H9 (cell line): ENCODE results near the gene SLC45A1. TPM values are rescaled to one million over a fixed set of nuclear protein-coding genes. Genes with fewer than 3 reads are reported as not detected.

Experiments
- DNase-seq: peaks from one replicate; pipeline ENCODE4 v3.0.0-alpha.2; 2017
- H2AFZ ChIP-seq: one replicate; pipeline ENCODE4 v1.6.1; 2013; ENCODE audit warnings: mild to moderate bottlenecking, low read length, control low read depth, moderate library complexity
- H2AK5ac ChIP-seq: 2 replicates; pipeline ENCODE4 v1.6.1; 2013; ENCODE audit warnings: low read length, control low read depth, mixed read lengths; ENCODE audit not compliant: insufficient read length
- H2BK120ac ChIP-seq: one replicate; pipeline ENCODE4 v1.6.1; 2013; ENCODE audit warnings: low read depth, mild to moderate bottlenecking, low read length, control low read depth, inconsistent platforms; ENCODE audit not compliant: poor library complexity, severe bottlenecking
- H2BK12ac ChIP-seq: 2 replicates; pipeline ENCODE4 v1.6.1; 2013; ENCODE audit warnings: low read length, control low read depth, mixed read lengths, low read depth; ENCODE audit not compliant: insufficient read length
- H2BK15ac ChIP-seq: 2 replicates; pipeline ENCODE4 v1.6.1; 2013; ENCODE audit warnings: low read depth, low read length, control low read depth
- H2BK20ac ChIP-seq: one replicate; pipeline ENCODE4 v1.6.1; 2013; ENCODE audit warnings: low read depth, mild to moderate bottlenecking, low read length, control low read depth, inconsistent platforms; ENCODE audit not compliant: poor library complexity, severe bottlenecking
- H2BK5ac ChIP-seq: 2 replicates; pipeline ENCODE4 v1.6.1; 2013; ENCODE audit warnings: low read length, control low read depth, mixed read lengths; ENCODE audit not compliant: insufficient read length
- H3K14ac ChIP-seq: 2 replicates; pipeline ENCODE4 v1.6.1; 2013; ENCODE audit warnings: low read length, control low read depth; ENCODE audit not compliant: insufficient read depth
- H3K18ac ChIP-seq: 2 replicates; pipeline ENCODE4 v1.6.1; 2013; ENCODE audit warnings: low read depth, mild to moderate bottlenecking, mixed read lengths, low read length, control low read depth; ENCODE audit not compliant: insufficient read length
- H3K23ac ChIP-seq: 2 replicates; pipeline ENCODE4 v1.6.1; 2013; ENCODE audit warnings: low read length, control low read depth, mixed read lengths, low read depth; ENCODE audit not compliant: insufficient read length
- H3K23me2 ChIP-seq: 2 replicates; pipeline ENCODE4 v1.6.1; 2013; ENCODE audit warnings: low read depth, mild to moderate bottlenecking, mixed read lengths, low read length, control low read depth; ENCODE audit not compliant: insufficient read length, poor library complexity, severe bottlenecking
- H3K27ac ChIP-seq: 2 replicates; pipeline ENCODE4 v1.5.1; 2013; ENCODE audit warnings: low read length, control low read depth, mixed read lengths, low read depth; ENCODE audit not compliant: insufficient read length
- H3K27me3 ChIP-seq: 2 replicates; pipeline ENCODE4 v1.6.1; 2013; ENCODE audit warnings: low read length, control low read depth, inconsistent platforms; ENCODE audit not compliant: insufficient read depth
- H3K4ac ChIP-seq: 2 replicates; pipeline ENCODE4 v1.6.1; 2013; ENCODE audit warnings: low read depth, mild to moderate bottlenecking, control low read depth, inconsistent platforms, low read length, moderate library complexity
- H3K4me1 ChIP-seq: 2 replicates; pipeline ENCODE4 v1.6.1; 2013; ENCODE audit warnings: low read length, control low read depth, inconsistent platforms; ENCODE audit not compliant: insufficient read depth
- H3K4me2 ChIP-seq: 2 replicates; pipeline ENCODE4 v1.6.1; 2013; ENCODE audit warnings: low read length, control low read depth, mixed read lengths; ENCODE audit not compliant: insufficient read length, insufficient read depth
- H3K56ac ChIP-seq: 2 replicates; pipeline ENCODE4 v1.6.1; 2013; ENCODE audit warnings: low read depth, mild to moderate bottlenecking, mixed read lengths, low read length, control low read depth; ENCODE audit not compliant: insufficient read length
- H3K79me1 ChIP-seq: 2 replicates; pipeline ENCODE4 v1.6.1; 2013; ENCODE audit warnings: low read depth, mild to moderate bottlenecking, moderate library complexity, low read length, control low read depth, inconsistent platforms; ENCODE audit not compliant: insufficient read depth, poor library complexity, severe bottlenecking
- H3K79me2 ChIP-seq: 2 replicates; pipeline ENCODE4 v1.6.1; 2013; ENCODE audit warnings: low read length, control low read depth, inconsistent platforms; ENCODE audit not compliant: insufficient read depth
- H3K9ac ChIP-seq: 2 replicates; pipeline ENCODE4 v1.6.1; 2013; ENCODE audit warnings: low read length, control low read depth, mixed read lengths; ENCODE audit not compliant: insufficient read length; ENCODE audit errors: extremely low read depth
- H3K9me3 ChIP-seq: one replicate; pipeline ENCODE4 v1.6.1; 2013; ENCODE audit warnings: low read depth, low read length, inconsistent platforms; ENCODE audit not compliant: control insufficient read depth
- H3T11ph ChIP-seq: one replicate; pipeline ENCODE4 v1.6.1; 2013; ENCODE audit warnings: mild to moderate bottlenecking, low read length, control low read depth, inconsistent platforms
- H4K20me1 ChIP-seq: one replicate; pipeline ENCODE4 v1.6.1; 2013; ENCODE audit not compliant: control insufficient read depth, insufficient read length, insufficient read depth
- H4K5ac ChIP-seq: 2 replicates; pipeline ENCODE4 v1.6.1; 2013; ENCODE audit warnings: low read depth, mild to moderate bottlenecking, mixed read lengths, low read length, control low read depth; ENCODE audit not compliant: insufficient read length
- H4K8ac ChIP-seq: replicated peaks from 2 replicates; pipeline ENCODE4 v1.6.1; 2013; ENCODE audit warnings: low read length, control low read depth, mixed read lengths, low read depth; ENCODE audit not compliant: insufficient read length
- H4K91ac ChIP-seq: 2 replicates; pipeline ENCODE4 v1.6.1; 2013; ENCODE audit warnings: low read depth, mild to moderate bottlenecking, moderate library complexity, mixed read lengths, low read length, control low read depth; ENCODE audit not compliant: insufficient read length
- H3K27ac Mint-ChIP-seq, 3 experiments: 2 replicates in 2 of 3; 3 replicates in 1 of 3; pipeline ENCODE4 v1.8.0; 2020 to 2021; ENCODE audit warnings: mixed read lengths in 3 of 3, mild to moderate bottlenecking in 1 of 3, moderate library complexity in 1 of 3
- H3K27me3 Mint-ChIP-seq: 2 replicates; pipeline ENCODE4 v1.8.0; 2021; ENCODE audit warnings: low read depth, mild to moderate bottlenecking, moderate library complexity, mixed read lengths
- H3K36me3 Mint-ChIP-seq, 3 experiments: 2 replicates in 2 of 3; 3 replicates in 1 of 3; pipeline ENCODE4 v1.8.0; 2020 to 2021; ENCODE audit warnings: low read depth in 3 of 3, mixed read lengths in 3 of 3; ENCODE audit not compliant: insufficient read depth in 1 of 3
- H3K4me1 Mint-ChIP-seq, 2 experiments: 2 replicates each; pipeline ENCODE4 v1.8.0; 2020; ENCODE audit warnings: mixed read lengths in 2 of 2
- H3K4me3 Mint-ChIP-seq, 2 experiments: 2 replicates in 1 of 2; 3 replicates in 1 of 2; pipeline ENCODE4 v1.8.0; 2020 to 2021; ENCODE audit warnings: mild to moderate bottlenecking in 2 of 2, mixed read lengths in 2 of 2, moderate library complexity in 1 of 2
- H3K9me3 Mint-ChIP-seq, 2 experiments: 2 replicates in 1 of 2; 3 replicates in 1 of 2; pipeline ENCODE4 v1.8.0; 2020; ENCODE audit warnings: mild to moderate bottlenecking in 2 of 2, mixed read lengths in 2 of 2, moderate library complexity in 1 of 2
- WGBS: extraction: QIAGEN DNeasy Blood & Tissue Kit; methylation state at CpG from one replicate; pipeline ENCODE4 v1.1.7; 2013; ENCODE audit warnings: missing lambda C conversion rate, low lambda C conversion rate, mixed read lengths; ENCODE audit not compliant: insufficient read length; ENCODE audit errors: extremely low coverage; 5-methylcytosine and 5-hydroxymethylcytosine counted together
- total RNA-seq: library from RNA; stranded (reverse); gene quantifications from 2 replicates; pipeline ENCODE4 v1.2.1, GENCODE V29; 2021
- TF ChIP-seq, protein P1 (sequence below): fragments of 200-600 bp; sonication (generic); conservative IDR thresholded peaks from 3 replicates; pipeline ENCODE4 v1.8.0; 2021; ENCODE audit warnings: antibody characterized with exemption, mild to moderate bottlenecking

Gene SLC45A1
- total RNA-seq, 1 experiment from 2014 or later, result 0.63 TPM

DNA sequence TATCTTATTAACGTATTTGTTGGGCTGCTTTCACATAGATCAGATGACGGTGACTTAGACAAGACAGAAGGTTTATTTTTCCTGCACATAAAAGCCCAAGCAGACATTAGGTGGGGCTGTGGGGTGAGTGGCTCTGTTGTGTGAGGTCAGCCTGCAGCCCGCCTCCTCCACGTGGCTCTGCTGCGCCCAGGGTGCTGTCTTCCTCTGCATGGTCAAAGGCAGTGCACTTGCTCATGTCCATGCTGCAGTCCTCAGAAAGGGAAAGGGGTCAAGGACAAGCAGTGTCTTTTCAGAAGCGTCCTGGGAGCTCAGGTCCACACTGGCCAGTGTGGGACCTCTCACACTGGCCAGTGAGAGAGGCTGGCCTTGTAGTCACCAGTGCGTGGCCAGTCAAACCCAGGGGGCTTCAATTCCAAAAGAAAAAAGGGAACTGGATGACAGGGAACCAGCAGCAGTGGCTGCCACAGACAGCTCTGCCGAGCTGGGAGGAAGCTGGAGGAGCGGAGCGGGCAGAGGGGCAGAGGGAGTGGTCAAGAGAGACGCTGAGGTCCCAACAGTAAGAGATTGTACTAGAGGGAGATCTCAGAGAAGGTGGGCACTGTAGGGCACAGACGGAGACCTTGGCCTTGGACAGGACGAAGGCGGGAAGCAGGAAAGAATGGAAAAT lies 35.9 kb upstream of the SLC45A1 start:
- no peak for DNase-seq
- Histone ChIP-seq H3K4ac (no peak overlapping the region), H3K56ac (no peak overlapping the region), H4K20me1 (no peaks in the 10 kb centered on the region), H2BK12ac (no peak overlapping the region), H3K4me1 (no peaks in the 10 kb centered on the region; the same call in 1 of the 2 replicates), H4K5ac (no peak overlapping the region), H2BK120ac (no peak overlapping the region), H3K79me2 (no peaks in the 10 kb centered on the region), H4K91ac (no peak overlapping the region), H3K23ac (no peak overlapping the region), H3K9ac (no peak overlapping the region), H2AK5ac (no peak overlapping the region), H2BK15ac (no peak overlapping the region), H3T11ph (no peak overlapping the region), H3K18ac (no peak overlapping the region), H4K8ac (no peak overlapping the region), H2BK5ac (no peak overlapping the region), H2BK20ac (no peak overlapping the region), H3K14ac (no peak overlapping the region), H2AFZ (no peak overlapping the region), H3K9me3 (no peaks in the 10 kb centered on the region), H3K23me2 (peaks cover 4% of the 10 kb centered on the region), H3K27ac (no peak overlapping the region), H3K4me2 (no peak overlapping the region), H3K79me1 (no peaks in the 10 kb centered on the region), H3K27me3 (no peaks in the 10 kb centered on the region)
- peaks cover 15 to 16% of the 10 kb centered on the region in 2 experiments for H3K4me1 Mint-ChIP-seq
- peak overlapping the region in 1 of 2 experiments; percentile 24; a peak in 1 of 5 replicates for H3K4me3 Mint-ChIP-seq
- peak overlapping the region in 2 of 3 experiments; percentile 23 to 82; a peak in 1 of 7 replicates for H3K27ac Mint-ChIP-seq
- TF ChIP-seq, protein P1, sequence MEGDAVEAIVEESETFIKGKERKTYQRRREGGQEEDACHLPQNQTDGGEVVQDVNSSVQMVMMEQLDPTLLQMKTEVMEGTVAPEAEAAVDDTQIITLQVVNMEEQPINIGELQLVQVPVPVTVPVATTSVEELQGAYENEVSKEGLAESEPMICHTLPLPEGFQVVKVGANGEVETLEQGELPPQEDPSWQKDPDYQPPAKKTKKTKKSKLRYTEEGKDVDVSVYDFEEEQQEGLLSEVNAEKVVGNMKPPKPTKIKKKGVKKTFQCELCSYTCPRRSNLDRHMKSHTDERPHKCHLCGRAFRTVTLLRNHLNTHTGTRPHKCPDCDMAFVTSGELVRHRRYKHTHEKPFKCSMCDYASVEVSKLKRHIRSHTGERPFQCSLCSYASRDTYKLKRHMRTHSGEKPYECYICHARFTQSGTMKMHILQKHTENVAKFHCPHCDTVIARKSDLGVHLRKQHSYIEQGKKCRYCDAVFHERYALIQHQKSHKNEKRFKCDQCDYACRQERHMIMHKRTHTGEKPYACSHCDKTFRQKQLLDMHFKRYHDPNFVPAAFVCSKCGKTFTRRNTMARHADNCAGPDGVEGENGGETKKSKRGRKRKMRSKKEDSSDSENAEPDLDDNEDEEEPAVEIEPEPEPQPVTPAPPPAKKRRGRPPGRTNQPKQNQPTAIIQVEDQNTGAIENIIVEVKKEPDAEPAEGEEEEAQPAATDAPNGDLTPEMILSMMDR, result no peak
- H3K9me3 Mint-ChIP-seq, result peaks cover under 1 to 1% of the 10 kb centered on the region in 2 experiments; a peak in 2 of 5 replicates
- WGBS, result no CpG with 5 or more reads among the region's 14 CpGs
- H3K27me3 Mint-ChIP-seq, result peaks cover 10% of the 10 kb centered on the region
- H3K36me3 Mint-ChIP-seq, result no peaks in the 10 kb centered on the region; a peak in 2 of 7 replicates
